Muscle of leg (tissue), 11 donors: ENCODE data around the gene NT5DC3. TPM values are rescaled to one million over a fixed set of nuclear protein-coding genes. Genes with fewer than 3 reads are reported as not detected.
A peak's percentile ranks its signal among the peaks of the same experiment; 100 is the strongest.
"Not testable (repeated sequence)": the region's sequence is repeated elsewhere in the genome, so short reads cannot be mapped to it uniquely, and the experiment has no call there.

Experiments
- DNase-seq: peaks from one replicate; pipeline ENCODE4 v3.0.0; 2013
- H3K27ac ChIP-seq: one replicate; pipeline ENCODE4 v1.5.1; 2013; ENCODE audit warnings: mild to moderate bottlenecking, low read length, control low read depth
- H3K27me3 ChIP-seq: one replicate; pipeline ENCODE4 v1.6.1; 2013; ENCODE audit warnings: low read length; ENCODE audit not compliant: control insufficient read depth, insufficient read depth
- H3K36me3 ChIP-seq: one replicate; pipeline ENCODE4 v1.6.1; 2013; ENCODE audit warnings: low read length; ENCODE audit not compliant: control insufficient read depth, insufficient read depth
- H3K4me1 ChIP-seq: one replicate; pipeline ENCODE4 v1.6.1; 2013; ENCODE audit warnings: low read length; ENCODE audit not compliant: control insufficient read depth, insufficient read depth
- H3K4me3 ChIP-seq: one replicate; pipeline ENCODE4 v1.5.1; 2013; ENCODE audit warnings: low read length, control low read depth
- H3K9me3 ChIP-seq: replicated peaks from 2 replicates; pipeline ENCODE4 v1.6.1; 2013; ENCODE audit warnings: low read depth, low read length; ENCODE audit not compliant: control insufficient read depth
- WGBS: methylation state at CpG from one replicate; pipeline ENCODE4 v1.1.5; 2013; ENCODE audit warnings: missing lambda C conversion rate; ENCODE audit not compliant: insufficient coverage; 5-methylcytosine and 5-hydroxymethylcytosine counted together
- polyA plus RNA-seq, 8 donors: library from polyadenylated mRNA; unstranded; fragments of 120-200 nt; gene quantifications; one replicate each; pipeline versions ENCODE4 v1.2.1 to v1.2.3, GENCODE V29; 2013; ENCODE audit warnings: inconsistent platforms in 1 of 8, low replicate concordance in 1 of 8; ENCODE audit not compliant: insufficient read length in 8 of 8, insufficient read depth in 1 of 8
- total RNA-seq: library from RNA; stranded (reverse); fragments of 120-200 nt; gene quantifications from one replicate; pipeline ENCODE4 v1.2.4, GENCODE V29; 2013

Gene NT5DC3
- total and polyA plus RNA-seq, 9 donors = 4.6 to 8.7 (median 7.1) TPM

DNA sequence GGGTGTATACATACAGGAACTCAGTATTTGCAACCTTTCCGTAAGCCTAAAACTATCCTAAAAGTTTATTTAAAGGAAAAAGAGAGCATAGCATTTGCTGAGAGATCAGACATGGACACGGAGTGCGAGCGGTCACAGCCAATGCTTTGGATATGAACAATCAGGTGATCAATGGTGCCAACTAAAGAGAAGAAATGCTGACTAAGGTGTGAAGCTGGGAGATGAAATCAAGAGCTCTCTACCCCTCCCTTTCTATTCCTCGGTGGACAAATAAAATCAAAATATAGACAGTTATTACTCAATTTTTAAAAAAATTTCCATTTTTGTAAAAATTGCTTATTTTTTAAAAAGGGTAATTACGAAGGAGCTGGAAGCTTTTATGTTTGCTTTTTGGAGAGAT, 29.2 kb downstream of the NT5DC3 start:
- no peak for DNase-seq
- H3K4me1 ChIP-seq = peaks cover 21% of the 10 kb centered on the region
- H3K27me3 ChIP-seq = no peaks in the 10 kb centered on the region
- WGBS = no CpG with 5 or more reads among the region's 6 CpGs
- H3K4me3 ChIP-seq = no peak overlapping the region
- H3K9me3 ChIP-seq = no peaks in the 10 kb centered on the region
- H3K27ac ChIP-seq = no peak overlapping the region
- peaks cover 12% of the 10 kb centered on the region for H3K36me3 ChIP-seq

DNA sequence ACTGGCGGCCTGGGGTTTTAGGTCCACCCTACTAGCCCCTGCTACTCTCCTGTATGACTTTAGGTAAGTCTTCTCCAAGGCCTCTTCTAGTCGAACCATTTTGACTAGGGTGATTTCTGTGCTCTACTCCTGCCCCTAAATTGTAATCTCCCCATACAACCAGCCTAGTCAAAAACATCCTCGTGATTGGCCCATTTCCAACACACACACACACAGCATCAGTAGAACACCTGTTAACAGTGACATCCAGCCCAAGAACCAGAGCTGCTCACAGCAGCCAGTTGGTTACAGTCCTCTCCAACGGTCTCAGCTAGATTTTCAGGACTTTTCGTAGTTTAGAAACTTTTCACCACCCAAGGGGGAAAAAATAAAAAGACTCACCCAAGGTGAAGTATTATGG, 30.9 kb downstream of the NT5DC3 start:
- no peaks in the 10 kb centered on the region for H3K9me3 ChIP-seq
- peaks cover 21% of the 10 kb centered on the region for H3K4me1 ChIP-seq
- no peak overlapping the region for H3K27ac ChIP-seq
- H3K27me3 ChIP-seq = no peaks in the 10 kb centered on the region
- peaks cover 12% of the 10 kb centered on the region for H3K36me3 ChIP-seq
- DNase-seq = peak; percentile 37
- H3K4me3 ChIP-seq = no peak overlapping the region
- whole genome bisulfite sequencing = 83% methylated on average over 2 of the region's 5 CpGs

DNA sequence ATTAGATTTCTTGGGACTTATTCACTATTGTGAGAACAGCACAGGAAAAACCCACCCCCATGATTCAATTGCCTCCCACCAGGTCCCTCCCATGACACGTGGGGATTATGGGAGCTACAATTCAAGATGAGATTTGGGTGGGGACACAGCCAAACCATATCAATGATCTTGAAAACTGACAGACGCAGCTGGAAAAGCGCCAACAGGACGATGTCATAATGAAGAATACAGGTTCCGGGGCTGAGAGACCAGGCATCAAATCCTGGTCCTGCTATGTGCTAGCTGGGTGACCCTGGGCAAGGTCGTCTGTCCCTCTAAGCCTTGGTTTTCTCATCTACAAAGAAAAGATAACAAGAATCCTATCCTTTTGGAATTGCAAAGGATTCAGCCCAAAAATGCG, 31.4 kb downstream of the NT5DC3 start:
- DNase-seq, H3K4me3 ChIP-seq, H3K9me3 ChIP-seq, H3K27ac ChIP-seq, H3K27me3 ChIP-seq: not testable (repeated sequence)
- H3K36me3 ChIP-seq = peaks cover 12% of the 10 kb centered on the region
- H3K4me1 ChIP-seq = peaks cover 21% of the 10 kb centered on the region
- 92% methylated on average over 4 of the region's 7 CpGs for WGBS

DNA sequence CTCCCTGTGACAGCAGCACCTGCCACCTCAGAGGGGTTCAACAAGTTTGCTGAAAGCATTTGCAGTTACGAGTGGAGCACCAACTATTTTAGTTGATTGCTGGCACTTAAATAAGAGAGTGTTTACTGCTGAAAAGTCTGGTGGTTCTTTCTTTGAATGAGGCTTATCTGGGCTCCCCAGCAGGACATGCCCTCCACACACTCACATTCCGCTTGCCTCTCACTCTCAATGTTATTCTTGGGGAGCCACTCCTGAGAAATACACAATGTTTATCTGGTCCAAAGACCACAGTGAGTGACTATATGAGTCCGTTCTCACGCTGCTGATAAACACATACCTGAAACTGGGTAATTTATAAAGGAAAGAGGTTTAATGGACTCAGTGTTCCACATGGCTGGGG, 31.9 kb downstream of the NT5DC3 start:
- Histone ChIP-seq H3K27me3 (no peaks in the 10 kb centered on the region), H3K27ac (no peak overlapping the region), H3K9me3 (no peaks in the 10 kb centered on the region), H3K36me3 (peaks cover 12% of the 10 kb centered on the region), H3K4me3 (no peak overlapping the region), H3K4me1 (peaks cover 19% of the 10 kb centered on the region)
- no peak for DNase-seq
- no CpG with 5 or more reads among the region's 4 CpGs for WGBS

DNA sequence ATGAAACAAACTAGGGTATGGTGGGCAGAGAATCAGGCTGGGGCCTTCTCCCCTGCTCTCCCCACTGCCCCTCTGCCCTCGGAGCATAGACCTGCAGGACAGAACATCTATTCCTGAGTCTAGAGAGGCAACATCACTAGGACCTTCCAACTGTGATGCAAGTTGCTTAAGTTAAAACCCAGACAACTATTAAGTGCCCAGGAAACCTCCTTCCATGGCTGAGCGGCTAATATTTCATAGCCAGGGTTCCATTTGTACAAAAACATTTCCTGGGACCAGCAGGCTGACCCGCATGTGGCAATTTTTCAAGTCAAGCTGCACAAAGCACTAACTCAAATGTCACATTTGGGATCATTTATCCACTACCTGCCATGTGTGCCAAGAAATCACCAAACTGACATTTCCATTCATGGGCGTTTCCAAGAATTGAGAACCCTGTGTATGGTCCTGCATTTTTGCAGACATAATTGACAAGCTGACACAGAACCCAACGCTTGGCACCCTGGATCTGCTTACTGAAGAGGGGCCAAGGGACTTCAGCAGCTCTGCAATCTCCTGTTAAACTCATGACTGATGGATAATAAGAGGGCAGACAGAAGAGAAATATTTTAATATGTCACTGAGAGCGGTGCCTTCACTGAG, 32.7 kb downstream of the NT5DC3 start:
- WGBS = 81% methylated on average over 4 of the region's 6 CpGs
- peaks cover 12% of the 10 kb centered on the region for H3K36me3 ChIP-seq
- no peak overlapping the region for H3K4me3 ChIP-seq
- no peaks in the 10 kb centered on the region for H3K27me3 ChIP-seq
- no peak for DNase-seq
- H3K9me3 ChIP-seq = no peaks in the 10 kb centered on the region
- peaks cover 15% of the 10 kb centered on the region for H3K4me1 ChIP-seq
- no peak overlapping the region for H3K27ac ChIP-seq

DNA sequence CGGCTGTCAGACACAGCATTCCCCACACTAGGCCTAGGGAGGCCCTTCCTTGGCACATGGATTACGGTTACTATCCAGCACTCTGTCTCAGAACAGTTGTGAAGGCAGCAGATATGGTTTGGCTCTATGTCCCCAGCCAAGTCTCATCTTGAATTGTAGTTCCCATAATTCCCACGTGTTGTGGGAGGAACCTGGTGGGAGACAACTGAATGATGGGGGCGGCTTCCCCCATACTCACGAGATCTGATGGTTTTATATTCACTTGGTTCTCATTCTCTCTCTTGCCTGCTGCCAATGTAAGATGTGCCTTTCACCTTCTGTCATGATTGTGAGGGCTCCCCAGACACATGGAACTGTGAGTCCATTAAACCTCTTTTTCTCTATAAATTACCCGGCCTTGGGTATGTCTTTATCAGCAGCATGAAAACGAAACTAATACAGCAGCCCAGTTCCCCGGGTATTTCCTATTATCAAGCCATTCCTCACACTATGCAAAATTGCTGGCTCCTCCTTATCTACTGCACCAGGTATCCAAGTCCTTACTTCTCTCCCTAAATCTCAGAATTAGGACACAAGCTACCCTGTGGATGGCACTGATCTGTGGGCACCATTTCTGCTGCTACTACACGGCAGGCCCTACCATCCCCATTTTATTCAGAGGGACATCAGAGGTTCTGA, 33.3 kb downstream of the NT5DC3 start:
- Histone ChIP-seq H3K4me3 (no peak overlapping the region), H3K4me1 (peaks cover 17% of the 10 kb centered on the region), H3K9me3 (no peaks in the 10 kb centered on the region), H3K27me3 (no peaks in the 10 kb centered on the region), H3K36me3 (peaks cover 9% of the 10 kb centered on the region), H3K27ac (no peak overlapping the region)
- no peak for DNase-seq
- WGBS = 92% methylated on average over 5 of the region's 9 CpGs

DNA sequence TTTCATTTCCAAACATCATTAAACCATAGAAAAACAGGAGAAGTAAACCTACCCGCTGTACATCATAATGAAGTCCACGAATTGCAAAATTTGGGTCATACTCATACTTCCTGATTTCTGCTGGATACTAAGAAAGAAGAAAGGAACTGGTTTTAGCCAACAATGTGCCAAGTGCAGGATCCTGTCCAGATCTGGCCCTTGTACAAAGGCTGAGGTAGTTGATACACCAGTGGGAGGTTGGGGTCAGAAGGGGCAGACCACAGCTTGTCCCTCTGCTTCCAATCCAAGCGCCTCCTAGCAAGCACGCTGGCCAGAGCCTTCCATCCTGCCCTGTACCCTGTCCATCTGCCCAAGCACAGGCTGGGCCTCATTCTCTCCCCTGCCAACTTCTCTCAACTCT, 34.2 kb downstream of the NT5DC3 start:
- Histone ChIP-seq H3K9me3 (no peaks in the 10 kb centered on the region), H3K4me1 (peaks cover 25% of the 10 kb centered on the region), H3K27me3 (no peaks in the 10 kb centered on the region), H3K27ac (no peak overlapping the region), H3K36me3 (peaks cover 9% of the 10 kb centered on the region), H3K4me3 (no peak overlapping the region)
- no peak for DNase-seq
- 100% methylated on average over 2 of the region's 4 CpGs for WGBS

DNA sequence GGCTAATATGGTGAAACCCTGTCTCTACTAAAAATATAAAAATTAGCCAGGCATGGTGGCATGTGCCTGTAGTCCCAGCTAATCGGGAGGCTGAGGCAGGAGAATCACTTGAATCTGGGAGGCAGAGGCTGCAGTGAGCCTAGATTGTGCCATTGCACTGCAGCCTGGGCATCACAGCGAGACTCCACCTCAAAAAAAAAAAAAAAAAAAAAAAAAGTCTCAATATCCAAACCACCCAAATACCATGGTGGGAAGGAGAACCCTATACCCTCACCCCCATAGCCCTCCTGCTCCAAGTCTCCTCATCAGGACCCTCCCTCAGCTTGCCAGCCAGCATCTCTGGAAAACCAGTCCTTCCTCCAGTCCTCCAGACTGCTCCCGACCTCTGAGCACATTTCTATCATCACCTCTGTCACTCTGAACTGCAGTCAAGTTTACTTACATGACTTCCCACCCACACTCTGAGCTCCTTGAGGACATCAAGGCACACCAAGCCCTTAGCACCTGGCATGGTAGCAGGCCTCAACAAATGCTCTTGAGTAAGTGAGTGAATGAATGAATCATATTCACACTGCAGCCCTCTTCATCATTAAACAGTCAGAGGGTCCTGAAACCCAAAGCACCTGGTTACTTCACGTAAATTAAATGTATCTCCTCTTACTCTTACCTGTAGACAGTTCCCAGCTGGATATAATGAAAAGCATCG, 35.2 kb downstream of the NT5DC3 start:
- Histone ChIP-seq H3K36me3 (peaks cover 5% of the 10 kb centered on the region), H3K4me3 (no peak overlapping the region), H3K9me3 (no peaks in the 10 kb centered on the region), H3K4me1 (peaks cover 33% of the 10 kb centered on the region), H3K27ac (no peak overlapping the region), H3K27me3 (no peaks in the 10 kb centered on the region)
- WGBS = 67% methylated on average over 1 of the region's 5 CpGs
- DNase-seq = no peak

DNA sequence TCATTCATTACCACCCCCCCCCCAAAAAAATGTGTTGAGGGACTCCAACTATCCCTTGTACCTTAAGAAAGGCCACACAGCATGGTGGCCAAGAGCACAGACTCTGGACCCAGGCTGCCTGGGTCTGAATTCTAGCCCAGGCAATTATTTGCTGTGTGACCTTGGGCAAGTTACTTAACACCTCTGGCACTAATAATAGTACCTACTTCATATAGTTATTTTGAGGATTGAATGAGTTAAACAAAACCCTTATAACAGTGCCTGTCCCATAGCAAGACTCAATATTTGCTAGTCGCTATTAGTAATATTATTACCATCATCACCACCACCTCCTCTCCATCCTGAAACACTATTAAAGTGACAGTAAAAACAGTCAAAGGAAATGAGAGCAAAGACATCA, 37.2 kb downstream of the NT5DC3 start:
- no peaks in the 10 kb centered on the region for H3K9me3 ChIP-seq
- no peak for DNase-seq
- no peak overlapping the region for H3K27ac ChIP-seq
- no peaks in the 10 kb centered on the region for H3K27me3 ChIP-seq
- no peak overlapping the region for H3K4me3 ChIP-seq
- peaks cover 36% of the 10 kb centered on the region for H3K4me1 ChIP-seq
- no peaks in the 10 kb centered on the region for H3K36me3 ChIP-seq
- WGBS = no CpG with 5 or more reads among the region's 1 CpG

DNA sequence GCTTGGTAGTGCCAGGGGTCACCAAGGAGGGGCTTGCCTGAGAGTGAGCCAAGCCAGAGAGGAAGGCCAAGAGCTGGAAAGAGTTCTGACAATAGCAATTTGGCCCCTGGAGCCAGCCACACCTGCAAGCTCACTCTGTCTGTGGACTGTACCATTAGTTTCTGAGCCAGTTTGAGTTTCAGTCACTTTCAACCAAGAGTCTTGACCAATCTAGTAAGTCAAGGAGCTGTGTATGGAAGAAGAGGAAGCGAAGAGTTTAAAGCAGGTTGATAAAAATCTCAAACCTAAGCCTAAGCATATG, 38.5 kb downstream of the NT5DC3 start:
- Histone ChIP-seq H3K9me3 (no peaks in the 10 kb centered on the region), H3K27ac (no peak overlapping the region), H3K36me3 (no peaks in the 10 kb centered on the region), H3K27me3 (no peaks in the 10 kb centered on the region), H3K4me3 (no peak overlapping the region), H3K4me1 (peaks cover 26% of the 10 kb centered on the region)
- no peak for DNase-seq
- no CpG with 5 or more reads among the region's 1 CpG for WGBS
